ENCODE results near the gene NOXA1.

Gene NOXA1

GRCh38 chr9:137435980-137436760 is 13.0 kb downstream of the NOXA1 start:
- H3K4me1 ChIP-seq (ENCODE audit: insufficient read depth, insufficient read length), result peaks cover 2% of the 10 kb centered on the region
- no peak for DNase-seq (ENCODE audit: low read depth, low spot score)

GRCh38 chr9:137436761-137437600 is 13.8 kb downstream of the NOXA1 start:
- TF ChIP-seq SUZ12 (IDR thresholded peaks at IDR 0.05; ENCODE audit: extremely low read depth, insufficient read depth, insufficient read length), result no peak
- TF ChIP-seq ZNF274 (IDR thresholded peaks at IDR 0.05; ENCODE audit: low read depth, low read length), result no peak
- TF ChIP-seq YY1 (IDR thresholded peaks at IDR 0.05; ENCODE audit: insufficient read depth, insufficient read length), result no peak
- DNase-seq (ENCODE audit: low read depth, low spot score), result no peak
- Histone ChIP-seq H3K9ac (ENCODE audit: insufficient read length, low read depth) (no peak overlapping the region), H3K4me1 (ENCODE audit: insufficient read depth, insufficient read length) (peaks cover 2% of the 10 kb centered on the region), H3K27me3 (ENCODE audit: insufficient read depth, insufficient read length) (no peaks in the 10 kb centered on the region), H3K9me3 (ENCODE audit: insufficient read depth, low read length) (no peaks in the 10 kb centered on the region), H3K4me3 (ENCODE audit: insufficient read length, low read depth) (no peak overlapping the region), H3K36me3 (ENCODE audit: insufficient read depth, insufficient read length, low read length) (no peaks in the 10 kb centered on the region)

More at GRCh38 chr9:137435980-137436760, 13.0 kb downstream of the NOXA1 start:
- TF ChIP-seq SUZ12 (IDR thresholded peaks at IDR 0.05; ENCODE audit: extremely low read depth, insufficient read depth, insufficient read length) (no peak), ZNF274 (IDR thresholded peaks at IDR 0.05; ENCODE audit: low read depth, low read length) (no peak), YY1 (IDR thresholded peaks at IDR 0.05; ENCODE audit: insufficient read depth, insufficient read length) (no peak)
- Histone ChIP-seq H3K27me3 (ENCODE audit: insufficient read depth, insufficient read length) (no peaks in the 10 kb centered on the region), H3K9me3 (ENCODE audit: insufficient read depth, low read length) (no peaks in the 10 kb centered on the region), H3K36me3 (ENCODE audit: insufficient read depth, insufficient read length, low read length) (no peaks in the 10 kb centered on the region), H3K4me3 (ENCODE audit: insufficient read length, low read depth) (no peak overlapping the region), H3K9ac (ENCODE audit: insufficient read length, low read depth) (peak overlapping the region; percentile 50)

- Histone ChIP-seq H3K4me3 (ENCODE audit: insufficient read length, low read depth) (no peak overlapping the region), H3K27me3 (ENCODE audit: insufficient read depth, insufficient read length) (no peaks in the 10 kb centered on the region), H3K9me3 (ENCODE audit: insufficient read depth, low read length) (no peaks in the 10 kb centered on the region), H3K4me1 (ENCODE audit: insufficient read depth, insufficient read length) (peaks cover 2% of the 10 kb centered on the region), H3K36me3 (ENCODE audit: insufficient read depth, insufficient read length, low read length) (no peaks in the 10 kb centered on the region), H3K9ac (ENCODE audit: insufficient read length, low read depth) (no peak overlapping the region)
- TF ChIP-seq SUZ12 (IDR thresholded peaks at IDR 0.05; ENCODE audit: extremely low read depth, insufficient read depth, insufficient read length), result no peak
- no peak for TF ChIP-seq YY1 (IDR thresholded peaks at IDR 0.05; ENCODE audit: insufficient read depth, insufficient read length)
- TF ChIP-seq ZNF274 (IDR thresholded peaks at IDR 0.05; ENCODE audit: low read depth, low read length), result no peak
- DNase-seq (ENCODE audit: low read depth, low spot score), result no peak
Observed at GRCh38 chr9:137437691-137438590, 14.7 kb downstream of the NOXA1 start.

GRCh38 chr9:137438591-137439157 is 15.5 kb downstream of the NOXA1 start:
- H3K27me3 ChIP-seq (ENCODE audit: insufficient read depth, insufficient read length), result no peaks in the 10 kb centered on the region
- TF ChIP-seq SUZ12 (IDR thresholded peaks at IDR 0.05; ENCODE audit: extremely low read depth, insufficient read depth, insufficient read length), result no peak
- no peak for TF ChIP-seq ZNF274 (IDR thresholded peaks at IDR 0.05; ENCODE audit: low read depth, low read length)
- TF ChIP-seq YY1 (IDR thresholded peaks at IDR 0.05; ENCODE audit: insufficient read depth, insufficient read length), result no peak
- H3K9me3 ChIP-seq (ENCODE audit: insufficient read depth, low read length), result no peaks in the 10 kb centered on the region
- H3K4me1 ChIP-seq (ENCODE audit: insufficient read depth, insufficient read length), result peaks cover 2% of the 10 kb centered on the region
- no peak overlapping the region for H3K4me3 ChIP-seq (ENCODE audit: insufficient read length, low read depth)
- no peak overlapping the region for H3K9ac ChIP-seq (ENCODE audit: insufficient read length, low read depth)
- DNase-seq (ENCODE audit: low read depth, low spot score), result no peak
- no peaks in the 10 kb centered on the region for H3K36me3 ChIP-seq (ENCODE audit: insufficient read depth, insufficient read length, low read length)

GRCh38 chr9:137439158-137439714 is 16.0 kb downstream of the NOXA1 start:
- no peaks in the 10 kb centered on the region for H3K27me3 ChIP-seq (ENCODE audit: insufficient read depth, insufficient read length)
- DNase-seq (ENCODE audit: low read depth, low spot score), result no peak
- no peak overlapping the region for H3K4me3 ChIP-seq (ENCODE audit: insufficient read length, low read depth)
- no peaks in the 10 kb centered on the region for H3K9me3 ChIP-seq (ENCODE audit: insufficient read depth, low read length)
- H3K36me3 ChIP-seq (ENCODE audit: insufficient read depth, insufficient read length, low read length), result no peaks in the 10 kb centered on the region
- H3K9ac ChIP-seq (ENCODE audit: insufficient read length, low read depth), result no peak overlapping the region
- peaks cover 2% of the 10 kb centered on the region for H3K4me1 ChIP-seq (ENCODE audit: insufficient read depth, insufficient read length)
- no peak for TF ChIP-seq SUZ12 (IDR thresholded peaks at IDR 0.05; ENCODE audit: extremely low read depth, insufficient read depth, insufficient read length)
- no peak for TF ChIP-seq ZNF274 (IDR thresholded peaks at IDR 0.05; ENCODE audit: low read depth, low read length)
- no peak for TF ChIP-seq YY1 (IDR thresholded peaks at IDR 0.05; ENCODE audit: insufficient read depth, insufficient read length)

GRCh38 chr9:137441289-137441934 is 18.2 kb downstream of the NOXA1 start, which contains the start of gene ENTPD8:
ENTPD8 (minus strand) TSS chr9:137441357; CDS start chr9:137438285, 3,072 bp downstream.
- Histone ChIP-seq H3K9ac (ENCODE audit: insufficient read length, low read depth) (peak within 1 kb of the TSS; percentile 3), H3K4me3 (ENCODE audit: insufficient read length, low read depth) (peak within 1 kb of the TSS; percentile 29), H3K36me3 (ENCODE audit: insufficient read depth, insufficient read length, low read length) (peaks cover under 1% of the 10 kb centered on the region), H3K9me3 (ENCODE audit: insufficient read depth, low read length) (no peaks in the 10 kb centered on the region), H3K27me3 (ENCODE audit: insufficient read depth, insufficient read length) (no peaks in the 10 kb centered on the region), H3K4me1 (ENCODE audit: insufficient read depth, insufficient read length) (peaks cover 8% of the 10 kb centered on the region)
- no peak for DNase-seq (ENCODE audit: low read depth, low spot score)
- TF ChIP-seq YY1 (IDR thresholded peaks at IDR 0.05; ENCODE audit: insufficient read depth, insufficient read length) (no peak), SUZ12 (IDR thresholded peaks at IDR 0.05; ENCODE audit: extremely low read depth, insufficient read depth, insufficient read length) (no peak), ZNF274 (IDR thresholded peaks at IDR 0.05; ENCODE audit: low read depth, low read length) (no peak)

Measured in NT2/D1 (cell line).